SU-DHL-6 (cell line): ENCODE results near the gene LMTK3.

Source experiments
- H2AFZ ChIP-seq: fragments of 200-600 bp; sonication (generic); 2 replicates; pipeline ENCODE4 v1.6.1; 2014; ENCODE audit warnings: low read depth, mild to moderate bottlenecking, moderate library complexity, mixed read lengths, antibody characterized with exemption, low read length; ENCODE audit not compliant: severe bottlenecking
- H3F3A ChIP-seq: fragments of 200-600 bp; shearing (Covaris generic); 2 replicates; pipeline ENCODE4 v1.6.0; 2016; ENCODE audit warnings: antibody characterized with exemption, mild to moderate bottlenecking; ENCODE audit not compliant: insufficient read depth
- H3K27ac ChIP-seq: fragments of 200-600 bp; sonication (generic); 2 replicates; pipeline ENCODE4 v1.5.1; 2016; ENCODE audit warnings: low read depth, mild to moderate bottlenecking, low read length, moderate library complexity, mixed read lengths
- H3K27me3 ChIP-seq: fragments of 200-600 bp; sonication (generic), shearing (Covaris generic); 2 replicates; pipeline ENCODE4 v1.6.0; 2014; ENCODE audit warnings: mild to moderate bottlenecking, low read length
- H3K36me3 ChIP-seq: fragments of 200-600 bp; sonication (generic); 2 replicates; pipeline ENCODE4 v1.6.1; 2014; ENCODE audit warnings: mild to moderate bottlenecking, low read length, mixed read lengths
- H3K4me2 ChIP-seq: fragments of 300-600, 200-600 bp; shearing (Covaris generic), sonication (generic); 2 replicates; pipeline ENCODE4 v1.6.0; 2014; ENCODE audit warnings: low read length, low read depth, mild to moderate bottlenecking; ENCODE audit not compliant: poor library complexity, severe bottlenecking
- H3K4me3 ChIP-seq: fragments of 200-600 bp; sonication (generic); 2 replicates; pipeline ENCODE4 v1.5.1; 2014; ENCODE audit warnings: antibody characterized with exemption, low read length, mild to moderate bottlenecking, mixed read lengths; ENCODE audit not compliant: insufficient read depth, poor library complexity, severe bottlenecking
- H3K79me2 ChIP-seq: fragments of 200-600 bp; sonication (generic); 2 replicates; pipeline ENCODE4 v1.6.1; 2014; ENCODE audit warnings: mild to moderate bottlenecking, low read length, moderate library complexity; ENCODE audit not compliant: insufficient read depth
- H3K9ac ChIP-seq: fragments of 200-600 bp; sonication (generic); 2 replicates; pipeline ENCODE4 v1.7.0; 2014; ENCODE audit warnings: mild to moderate bottlenecking, low read length
- H3K9me2 ChIP-seq: fragments of 200-600 bp; sonication (generic); replicated peaks from 2 replicates; pipeline ENCODE4 v1.6.1; 2014; ENCODE audit warnings: low read length; ENCODE audit not compliant: insufficient read depth
- H3K9me3 ChIP-seq: fragments of 200-600 bp; sonication (generic); 2 replicates; pipeline ENCODE4 v1.6.1; 2014; ENCODE audit warnings: low read length, mixed read lengths; ENCODE audit not compliant: insufficient read depth
- H4K20me1 ChIP-seq: fragments of 200-600 bp; sonication (generic); 2 replicates; pipeline ENCODE4 v1.6.1; 2014; ENCODE audit warnings: low read depth, mild to moderate bottlenecking, antibody characterized with exemption, low read length, moderate library complexity, mixed read lengths
- CTCF ChIP-seq: fragments of 200-600 bp; sonication (generic); IDR thresholded peaks from one replicate; pipeline ENCODE4 v1.5.1; 2017; ENCODE audit warnings: antibody characterized with exemption, mild to moderate bottlenecking, low read length, moderate library complexity; ENCODE audit not compliant: insufficient read depth, poor library complexity, severe bottlenecking
- EZH2phosphoT487 ChIP-seq: fragments of 200-600 bp; sonication (generic), shearing (Covaris generic); conservative IDR thresholded peaks from 2 replicates; pipeline ENCODE4 v1.6.1; 2018; ENCODE audit warnings: mild to moderate bottlenecking, antibody characterized with exemption, low read length, moderate library complexity, mixed read lengths

LMTK3 gene

DNA sequence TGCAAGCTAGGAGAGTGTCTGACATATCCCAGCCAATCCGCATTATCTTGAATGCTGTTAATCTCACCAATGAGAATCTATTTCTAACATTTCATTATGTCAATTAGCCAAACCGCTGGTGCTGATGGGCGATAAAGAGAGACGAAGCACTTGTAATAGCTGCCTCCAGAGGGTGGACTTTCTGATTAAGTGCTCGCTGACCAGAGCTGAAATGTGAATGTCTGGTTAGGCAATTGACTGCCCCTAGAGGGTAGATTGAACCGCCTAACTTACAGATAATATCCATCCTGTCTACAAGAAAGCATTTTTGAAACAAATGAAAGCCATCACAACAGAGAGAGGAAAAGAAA is 66.4 kb downstream of the LMTK3 start:
- TF ChIP-seq EZH2phosphoT487 (no peak), CTCF (peak; percentile 41)
- H3K27me3 ChIP-seq, result no peaks in the 10 kb centered on the region
- 0 out of 2 replicates have a peak, but pooled peaks cover 10% of the 10 kb centered on the region for H3K36me3 ChIP-seq
- H3K9ac ChIP-seq, result peak overlapping the region; percentile 87
- peak overlapping the region; percentile 91 for H3K4me3 ChIP-seq
- H3K27ac ChIP-seq, result peak overlapping the region; percentile 68
- no peaks in the 10 kb centered on the region for H3K9me2 ChIP-seq
- H2AFZ ChIP-seq, result peak overlapping the region; percentile 97
- no peaks in the 10 kb centered on the region for H3K9me3 ChIP-seq
- H3K79me2 ChIP-seq, result peaks cover 26% of the 10 kb centered on the region
- peak overlapping the region; percentile 96 for H3K4me2 ChIP-seq
- H4K20me1 ChIP-seq, result no peaks in the 10 kb centered on the region
- H3F3A ChIP-seq, result no peaks in the 10 kb centered on the region

DNA sequence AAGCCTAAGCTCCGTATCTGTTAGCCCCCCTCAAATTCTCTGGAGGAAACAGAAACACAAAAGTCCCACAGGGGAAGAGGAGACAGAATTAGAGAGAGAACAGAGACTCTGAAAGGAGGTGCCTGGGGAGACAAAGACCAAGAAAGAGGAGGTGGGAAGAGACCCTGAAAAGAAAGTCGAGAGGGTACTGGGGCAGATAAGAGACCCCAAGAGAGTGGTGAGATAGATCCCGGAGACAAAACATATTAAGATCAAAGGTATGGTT is 66.8 kb downstream of the LMTK3 start:
- H3K79me2 ChIP-seq, result peaks cover 26% of the 10 kb centered on the region
- H3K36me3 ChIP-seq, result 0 out of 2 replicates have a peak, but pooled peaks cover 10% of the 10 kb centered on the region
- H3F3A ChIP-seq, result no peaks in the 10 kb centered on the region
- TF ChIP-seq EZH2phosphoT487 (no peak), CTCF (no peak)
- no peaks in the 10 kb centered on the region for H4K20me1 ChIP-seq
- peak overlapping the region; percentile 91 for H3K4me3 ChIP-seq
- peak overlapping the region; percentile 96 for H3K4me2 ChIP-seq
- H3K9ac ChIP-seq, result peak overlapping the region; percentile 87
- peak overlapping the region; percentile 68 for H3K27ac ChIP-seq
- no peaks in the 10 kb centered on the region for H3K27me3 ChIP-seq
- H2AFZ ChIP-seq, result peak overlapping the region; percentile 97
- no peaks in the 10 kb centered on the region for H3K9me2 ChIP-seq
- no peaks in the 10 kb centered on the region for H3K9me3 ChIP-seq

DNA sequence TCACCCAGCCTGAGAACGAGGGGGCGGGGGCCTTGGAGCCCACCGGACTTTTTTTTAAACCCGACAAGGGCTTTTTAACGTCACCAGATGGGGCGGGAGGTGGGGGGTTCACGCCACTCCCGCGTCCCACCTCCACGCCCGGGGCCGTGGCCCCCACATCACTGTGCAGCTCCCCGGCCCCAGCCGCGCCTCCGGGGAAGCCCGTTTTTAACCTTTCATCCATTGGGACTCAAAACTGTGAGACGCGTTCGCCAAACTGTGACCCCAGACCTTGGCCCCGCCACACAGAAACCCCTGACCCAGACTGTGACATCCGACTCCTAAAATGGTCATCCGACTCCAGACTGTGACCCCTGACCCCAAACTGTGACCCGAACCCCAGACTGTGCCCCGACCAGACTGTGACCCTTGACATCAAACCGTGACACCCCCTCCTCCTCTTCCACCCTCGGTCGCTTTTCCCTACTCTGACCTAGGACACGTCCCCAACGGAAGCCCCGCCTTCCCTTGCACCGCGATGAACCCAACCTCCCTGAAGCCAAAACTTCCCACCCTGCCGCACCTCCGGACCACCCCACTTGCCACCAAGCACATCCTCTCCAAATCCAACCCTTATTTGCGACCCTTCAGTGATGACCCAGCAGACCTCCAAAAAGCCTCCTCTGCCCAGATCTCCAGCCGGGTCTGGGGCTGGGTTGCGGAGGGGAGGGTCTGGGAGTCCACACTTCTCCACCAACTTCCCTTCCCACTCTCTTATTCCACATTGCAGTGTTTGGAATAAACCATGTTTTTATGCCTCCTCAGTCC is 67.3 kb downstream of the LMTK3 start:
- Histone ChIP-seq H2AFZ (peak overlapping the region; percentile 97), H3K36me3 (0 out of 2 replicates have a peak, but pooled peaks cover 10% of the 10 kb centered on the region), H3F3A (no peaks in the 10 kb centered on the region), H4K20me1 (no peaks in the 10 kb centered on the region), H3K4me3 (peak overlapping the region; percentile 91), H3K27ac (peak overlapping the region; percentile 68), H3K4me2 (peak overlapping the region; percentile 96), H3K79me2 (peaks cover 26% of the 10 kb centered on the region), H3K9me3 (no peaks in the 10 kb centered on the region), H3K27me3 (no peaks in the 10 kb centered on the region), H3K9me2 (no peaks in the 10 kb centered on the region), H3K9ac (peak overlapping the region; percentile 87)
- TF ChIP-seq EZH2phosphoT487 (no peak), CTCF (no peak)
